Panc1 (cell line): Measurements from ENCODE around the gene RASGRF2.

ENCODE experiments used
- CTCF ChIP-seq: fragments of 450-650 bp; IDR thresholded peaks from 2 replicates; pipeline ENCODE4 v1.5.1; 2017; ENCODE audit warnings: mild to moderate bottlenecking
- POLR2AphosphoS5 ChIP-seq: IDR thresholded peaks from 2 replicates; pipeline ENCODE4 v1.6.1; 2012; ENCODE audit warnings: mild to moderate bottlenecking, low read depth, low read length, moderate library complexity
- SIN3A ChIP-seq: IDR thresholded peaks from 2 replicates; pipeline ENCODE4 v1.6.1; 2012; ENCODE audit warnings: low read depth, mild to moderate bottlenecking, low read length, moderate library complexity, borderline replicate concordance; ENCODE audit not compliant: insufficient read depth

- TF ChIP-seq POLR2AphosphoS5 (no peak), CTCF (no peak), SIN3A (no peak)
Measured at GRCh38 chr5:81045389-81045807, 85.2 kb downstream of the RASGRF2 start.
